ENCODE measurements around the gene NF2. TPM values are rescaled to one million over a fixed set of nuclear protein-coding genes. Genes with fewer than 3 reads are reported as not detected.

The NF2 gene
- total RNA-seq, 2 experiments from 2014 or later = 23.1 to 24.5 TPM

GRCh38 chr22:29674121-29674520 is 70.7 kb downstream of the NF2 start:
- H3K36me3 Mint-ChIP-seq (ENCODE audit: low read depth) = peaks cover 97% of the 10 kb centered on the region
- H3K9me3 Mint-ChIP-seq = no peaks in the 10 kb centered on the region
- H3K4me1 Mint-ChIP-seq (ENCODE audit: low read depth) = no peaks in the 10 kb centered on the region
- TF ChIP-seq, protein P1, sequence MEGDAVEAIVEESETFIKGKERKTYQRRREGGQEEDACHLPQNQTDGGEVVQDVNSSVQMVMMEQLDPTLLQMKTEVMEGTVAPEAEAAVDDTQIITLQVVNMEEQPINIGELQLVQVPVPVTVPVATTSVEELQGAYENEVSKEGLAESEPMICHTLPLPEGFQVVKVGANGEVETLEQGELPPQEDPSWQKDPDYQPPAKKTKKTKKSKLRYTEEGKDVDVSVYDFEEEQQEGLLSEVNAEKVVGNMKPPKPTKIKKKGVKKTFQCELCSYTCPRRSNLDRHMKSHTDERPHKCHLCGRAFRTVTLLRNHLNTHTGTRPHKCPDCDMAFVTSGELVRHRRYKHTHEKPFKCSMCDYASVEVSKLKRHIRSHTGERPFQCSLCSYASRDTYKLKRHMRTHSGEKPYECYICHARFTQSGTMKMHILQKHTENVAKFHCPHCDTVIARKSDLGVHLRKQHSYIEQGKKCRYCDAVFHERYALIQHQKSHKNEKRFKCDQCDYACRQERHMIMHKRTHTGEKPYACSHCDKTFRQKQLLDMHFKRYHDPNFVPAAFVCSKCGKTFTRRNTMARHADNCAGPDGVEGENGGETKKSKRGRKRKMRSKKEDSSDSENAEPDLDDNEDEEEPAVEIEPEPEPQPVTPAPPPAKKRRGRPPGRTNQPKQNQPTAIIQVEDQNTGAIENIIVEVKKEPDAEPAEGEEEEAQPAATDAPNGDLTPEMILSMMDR (IDR thresholded peaks at IDR 0.05) = no peak
- DNase-seq = no peak
- no peaks in the 10 kb centered on the region for H3K27me3 Mint-ChIP-seq
- no peak overlapping the region for H3K4me3 ChIP-seq (ENCODE audit: low read length)
- no peaks in the 10 kb centered on the region for H3K4me1 ChIP-seq (ENCODE audit: insufficient read depth, low read length)
- CTCF ChIA-PET = no interaction called here
- intact Hi-C loops (cut with DNase I, micrococcal nuclease) = no loop called here
- POLR2A ChIA-PET = no interaction called here
- H3K27me3 ChIP-seq (ENCODE audit: control insufficient read depth in 1 of 2, insufficient read depth in 2 of 2, low read length in 2 of 2) = no peaks in the 10 kb centered on the region
- no peaks in the 10 kb centered on the region for H3K9me3 ChIP-seq (ENCODE audit: control insufficient read depth in 1 of 2, insufficient read depth in 1 of 2, low read length in 2 of 2)
- H3K36me3 ChIP-seq (ENCODE audit: insufficient read depth, low read length) = peaks cover 88% of the 10 kb centered on the region
- H3K27ac ChIP-seq (ENCODE audit: low read depth in 1 of 2, low read length in 2 of 2) = no peak overlapping the region
- H3K4me3 Mint-ChIP-seq = no peak overlapping the region
- ATAC-seq (ENCODE audit: poor library complexity) = no peak
- H3K27ac Mint-ChIP-seq = no peak overlapping the region

DNA sequence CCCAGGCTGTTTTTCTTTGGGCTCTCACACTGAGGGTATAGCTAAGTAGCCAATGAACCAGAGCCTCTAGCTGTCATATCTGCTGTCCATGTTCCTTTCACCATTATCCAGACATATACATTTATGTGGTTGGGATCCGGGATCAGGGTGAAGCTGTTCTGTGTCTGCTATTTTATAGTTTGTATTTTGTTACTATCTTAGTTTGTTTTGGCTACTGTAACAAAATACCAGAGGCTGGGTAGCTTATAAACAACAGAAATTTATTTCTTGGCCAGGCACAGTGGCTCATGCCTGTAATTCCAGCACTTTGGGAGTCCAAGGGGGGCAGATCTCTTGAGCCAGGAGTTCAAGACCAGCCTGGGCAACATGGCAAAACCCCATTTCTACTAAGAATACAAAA is 75.9 kb downstream of the NF2 start:
- Histone ChIP-seq H3K27me3 (ENCODE audit: control insufficient read depth in 1 of 2, insufficient read depth in 2 of 2, low read length in 2 of 2) (no peaks in the 10 kb centered on the region), H3K4me1 (ENCODE audit: insufficient read depth, low read length) (no peaks in the 10 kb centered on the region), H3K4me3 (ENCODE audit: low read length) (no peak overlapping the region), H3K9me3 (ENCODE audit: control insufficient read depth in 1 of 2, insufficient read depth in 1 of 2, low read length in 2 of 2) (no peaks in the 10 kb centered on the region), H3K36me3 (ENCODE audit: insufficient read depth, low read length) (peaks cover 90% of the 10 kb centered on the region), H3K27ac (ENCODE audit: low read depth in 1 of 2, low read length in 2 of 2) (no peak overlapping the region)
- DNase-seq (no peak), ATAC-seq (ENCODE audit: poor library complexity) (no peak)
- ChIA-PET POLR2A (no interaction called here), CTCF (no interaction called here)
- Mint-ChIP-seq H3K27me3 (no peaks in the 10 kb centered on the region), H3K36me3 (ENCODE audit: low read depth) (peaks cover 99% of the 10 kb centered on the region), H3K4me3 (no peak overlapping the region), H3K27ac (no peak overlapping the region), H3K9me3 (no peaks in the 10 kb centered on the region), H3K4me1 (ENCODE audit: low read depth) (no peaks in the 10 kb centered on the region)
- TF ChIP-seq, protein P1 (IDR thresholded peaks at IDR 0.05) = no peak
- intact Hi-C loops (cut with DNase I, micrococcal nuclease) = no loop called here

- ChIA-PET POLR2A (no interaction called here), CTCF (no interaction called here)
- Mint-ChIP-seq H3K36me3 (ENCODE audit: low read depth) (peaks cover 87% of the 10 kb centered on the region), H3K4me1 (ENCODE audit: low read depth) (no peaks in the 10 kb centered on the region), H3K27me3 (no peaks in the 10 kb centered on the region), H3K4me3 (no peak overlapping the region), H3K27ac (no peak overlapping the region), H3K9me3 (no peaks in the 10 kb centered on the region)
- no peaks in the 10 kb centered on the region for H3K27me3 ChIP-seq (ENCODE audit: control insufficient read depth in 1 of 2, insufficient read depth in 2 of 2, low read length in 2 of 2)
- H3K4me1 ChIP-seq (ENCODE audit: insufficient read depth, low read length) = no peaks in the 10 kb centered on the region
- TF ChIP-seq, protein P1 (IDR thresholded peaks at IDR 0.05) = no peak
- H3K36me3 ChIP-seq (ENCODE audit: insufficient read depth, low read length) = peaks cover 82% of the 10 kb centered on the region
- no peak overlapping the region for H3K4me3 ChIP-seq (ENCODE audit: low read length)
- DNase-seq (no peak), ATAC-seq (ENCODE audit: poor library complexity) (no peak)
- no peaks in the 10 kb centered on the region for H3K9me3 ChIP-seq (ENCODE audit: control insufficient read depth in 1 of 2, insufficient read depth in 1 of 2, low read length in 2 of 2)
- intact Hi-C loops (cut with DNase I, micrococcal nuclease) = no loop called here
- no peak overlapping the region for H3K27ac ChIP-seq (ENCODE audit: low read depth in 1 of 2, low read length in 2 of 2)
These were observed 80.1 kb downstream of the NF2 start for GRCh38 chr22:29683536-29683935.

Measured in CD4-positive, alpha-beta T cell (primary cell).